BE2C (cell line): ENCODE measurements around the gene OR6K2.

Source experiments
- DNase-seq: peaks from one replicate; pipeline ENCODE4 v3.0.0-alpha.2; 2020
- H3K27me3 ChIP-seq: fragments of 250-450 bp; sonication (Bioruptor Pico); 2 replicates; pipeline ENCODE4 v1.5.1; 2020; ENCODE audit warnings: mild to moderate bottlenecking
- H3K36me3 ChIP-seq: fragments of 250-450 bp; sonication (Bioruptor Pico); 2 replicates; pipeline ENCODE4 v1.5.1; 2020; ENCODE audit warnings: mild to moderate bottlenecking
- H3K4me1 ChIP-seq: fragments of 250-450 bp; sonication (Bioruptor Pico); 2 replicates; pipeline ENCODE4 v1.5.1; 2020
- H3K4me3 ChIP-seq: 2 replicates; pipeline ENCODE4 v1.5.1; 2011; ENCODE audit warnings: low read depth, low read length
- H3K9me3 ChIP-seq: fragments of 250-450 bp; sonication (Bioruptor Pico); 2 replicates; pipeline ENCODE4 v1.5.1; 2020
- TF ChIP-seq, protein P1 (sequence below): IDR thresholded peaks from 2 replicates; pipeline ENCODE4 v1.5.1; 2012; ENCODE audit warnings: mild to moderate bottlenecking, low read depth, low read length

The OR6K2 gene

DNA sequence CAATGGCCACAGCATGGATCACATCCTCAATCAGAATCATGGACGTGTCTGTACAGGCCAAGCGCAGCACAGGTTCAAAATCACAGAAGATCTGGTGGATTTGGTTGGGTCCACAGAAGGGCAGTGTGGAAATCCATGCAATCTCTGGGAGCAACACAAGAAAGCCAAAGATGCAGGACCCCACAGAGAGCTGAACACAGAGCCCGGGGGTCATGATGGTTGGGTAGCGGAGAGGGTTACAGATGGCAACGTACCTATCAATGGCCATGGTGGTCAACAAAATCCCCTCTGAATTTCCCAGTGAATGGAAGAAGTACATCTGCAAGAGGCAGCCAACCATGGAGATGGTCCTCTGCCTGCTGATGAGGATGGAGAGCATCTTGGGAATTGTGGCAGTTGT is 24.0 kb upstream of the OR6K2 start:
- Histone ChIP-seq H3K4me1 (no peaks in the 10 kb centered on the region), H3K36me3 (no peaks in the 10 kb centered on the region), H3K27me3 (no peaks in the 10 kb centered on the region), H3K9me3 (no peaks in the 10 kb centered on the region), H3K4me3 (no peak overlapping the region)
- no peak for DNase-seq
- TF ChIP-seq, protein P1, sequence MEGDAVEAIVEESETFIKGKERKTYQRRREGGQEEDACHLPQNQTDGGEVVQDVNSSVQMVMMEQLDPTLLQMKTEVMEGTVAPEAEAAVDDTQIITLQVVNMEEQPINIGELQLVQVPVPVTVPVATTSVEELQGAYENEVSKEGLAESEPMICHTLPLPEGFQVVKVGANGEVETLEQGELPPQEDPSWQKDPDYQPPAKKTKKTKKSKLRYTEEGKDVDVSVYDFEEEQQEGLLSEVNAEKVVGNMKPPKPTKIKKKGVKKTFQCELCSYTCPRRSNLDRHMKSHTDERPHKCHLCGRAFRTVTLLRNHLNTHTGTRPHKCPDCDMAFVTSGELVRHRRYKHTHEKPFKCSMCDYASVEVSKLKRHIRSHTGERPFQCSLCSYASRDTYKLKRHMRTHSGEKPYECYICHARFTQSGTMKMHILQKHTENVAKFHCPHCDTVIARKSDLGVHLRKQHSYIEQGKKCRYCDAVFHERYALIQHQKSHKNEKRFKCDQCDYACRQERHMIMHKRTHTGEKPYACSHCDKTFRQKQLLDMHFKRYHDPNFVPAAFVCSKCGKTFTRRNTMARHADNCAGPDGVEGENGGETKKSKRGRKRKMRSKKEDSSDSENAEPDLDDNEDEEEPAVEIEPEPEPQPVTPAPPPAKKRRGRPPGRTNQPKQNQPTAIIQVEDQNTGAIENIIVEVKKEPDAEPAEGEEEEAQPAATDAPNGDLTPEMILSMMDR = no peak

DNA sequence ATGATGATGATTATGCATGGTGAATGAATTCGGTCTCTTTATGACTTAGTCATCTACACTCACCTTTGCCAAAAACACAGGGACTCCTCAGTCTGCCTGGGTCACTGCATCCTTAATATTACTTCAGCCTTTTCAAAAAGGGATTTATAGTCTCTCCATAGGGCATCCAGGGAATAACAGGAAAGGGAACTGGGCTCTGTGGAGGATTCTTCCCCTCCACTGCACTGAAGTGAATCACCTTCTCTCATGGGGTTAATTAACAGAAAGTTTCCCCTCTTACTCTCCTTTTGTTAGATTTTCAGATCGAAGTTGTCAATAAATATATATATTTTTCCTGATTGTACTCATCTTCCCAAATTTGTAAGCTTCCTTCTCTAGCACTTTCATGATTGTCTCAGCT is 20.2 kb upstream of the OR6K2 start, which contains the start of gene OR6K3:
Gene OR6K3, minus strand, starts transcription at position 101 of the 400 bp plus-strand sequence. CDS start 2,605 bp downstream, outside the sequence.
- TF ChIP-seq, protein P1 = no peak
- Histone ChIP-seq H3K4me3 (no peak within 1 kb of the TSS), H3K9me3 (no peaks in the 10 kb centered on the region), H3K36me3 (no peaks in the 10 kb centered on the region), H3K4me1 (no peaks in the 10 kb centered on the region), H3K27me3 (no peaks in the 10 kb centered on the region)
- DNase-seq = no peak

DNA sequence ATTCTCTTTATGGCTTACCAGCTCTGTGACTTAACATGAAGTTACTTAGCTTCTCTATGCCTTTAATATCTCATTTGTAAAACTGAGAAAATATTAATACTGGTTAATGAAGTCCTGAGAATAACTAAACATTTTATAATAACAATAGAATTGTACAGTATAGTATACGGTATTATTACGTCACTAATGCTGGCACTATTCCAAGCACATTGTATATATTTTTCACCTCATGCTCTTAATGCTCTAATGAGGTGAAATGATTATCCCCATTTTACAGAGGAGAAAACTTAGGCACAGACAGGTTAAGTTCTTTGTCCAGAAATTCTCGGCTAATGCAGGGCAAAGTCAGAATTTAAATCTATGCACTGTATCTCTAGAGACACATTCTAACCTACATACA is 19.2 kb upstream of the OR6K2 start:
- no peak overlapping the region for H3K4me3 ChIP-seq
- H3K27me3 ChIP-seq = no peaks in the 10 kb centered on the region
- DNase-seq = no peak
- no peaks in the 10 kb centered on the region; the same call in 1 of the 2 replicates for H3K9me3 ChIP-seq
- H3K36me3 ChIP-seq = no peaks in the 10 kb centered on the region
- TF ChIP-seq, protein P1 = no peak
- no peaks in the 10 kb centered on the region for H3K4me1 ChIP-seq

DNA sequence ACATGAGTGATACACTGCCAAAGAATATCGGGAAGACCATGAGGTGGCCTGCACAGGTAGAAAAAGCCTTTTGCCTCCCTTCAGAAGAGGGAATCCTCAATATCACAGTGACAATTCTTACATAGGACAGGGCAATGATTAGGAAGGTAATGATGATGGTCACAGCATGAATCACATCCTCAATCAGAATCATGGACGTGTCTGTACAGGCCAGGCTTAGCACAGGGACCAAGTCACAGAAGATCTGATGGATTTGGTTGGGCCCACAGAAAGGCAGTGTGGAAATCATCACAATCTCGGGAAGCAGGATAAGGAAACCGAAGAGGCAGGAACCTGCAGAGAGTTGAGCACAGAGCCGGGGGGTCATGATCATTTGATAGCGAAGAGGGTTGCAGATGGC is 16.9 kb upstream of the OR6K2 start:
- TF ChIP-seq, protein P1 = no peak
- H3K36me3 ChIP-seq = no peaks in the 10 kb centered on the region
- no peak overlapping the region for H3K4me3 ChIP-seq
- H3K27me3 ChIP-seq = no peaks in the 10 kb centered on the region
- H3K9me3 ChIP-seq = no peaks in the 10 kb centered on the region; the same call in 1 of the 2 replicates
- no peak for DNase-seq
- no peaks in the 10 kb centered on the region for H3K4me1 ChIP-seq

DNA sequence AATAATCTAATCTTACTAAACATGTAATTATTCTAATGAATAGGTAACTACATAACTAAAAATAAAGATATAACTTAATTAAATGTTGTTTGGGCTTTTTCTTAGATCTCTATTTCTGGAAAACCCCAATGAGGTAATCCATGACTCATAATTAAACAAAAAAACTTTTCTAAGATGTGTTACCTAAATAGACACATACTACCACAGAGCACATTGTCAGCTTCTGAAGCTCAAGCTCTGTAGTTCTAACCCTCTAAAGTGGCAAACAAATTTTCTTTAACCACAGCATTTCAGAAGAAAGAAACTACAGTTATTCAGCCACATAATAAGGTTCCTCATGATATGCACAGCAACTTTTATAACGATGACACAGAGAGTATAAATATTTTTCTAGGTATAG is 15.9 kb upstream of the OR6K2 start:
- no peak for DNase-seq
- TF ChIP-seq, protein P1 = no peak

DNA sequence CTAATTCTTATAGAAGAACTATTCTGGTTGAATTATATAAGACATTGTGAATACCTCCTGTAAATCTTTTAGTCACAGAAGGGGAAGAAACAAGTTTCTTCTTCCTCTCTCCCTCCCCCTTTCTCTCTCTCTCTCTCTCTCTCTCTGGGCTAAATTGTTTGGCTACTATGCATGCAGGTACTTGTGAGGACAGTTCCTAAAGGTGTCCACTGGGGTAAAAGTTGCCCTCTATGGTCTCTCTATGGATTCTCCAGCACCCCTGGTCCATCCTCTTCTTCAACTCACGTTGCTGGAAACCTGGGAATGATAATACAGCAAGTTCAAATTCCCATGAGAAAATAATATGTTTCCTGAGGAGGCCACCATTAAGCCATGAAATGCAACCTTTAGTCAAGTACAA is 14.3 kb upstream of the OR6K2 start:
- TF ChIP-seq, protein P1 = no peak
- no peak for DNase-seq
- Histone ChIP-seq H3K9me3 (no peaks in the 10 kb centered on the region; the same call in 1 of the 2 replicates), H3K36me3 (no peaks in the 10 kb centered on the region), H3K4me1 (no peaks in the 10 kb centered on the region), H3K4me3 (no peak overlapping the region), H3K27me3 (no peaks in the 10 kb centered on the region)

More for the DNA sequence above, 15.9 kb upstream of the OR6K2 start:
- no peak overlapping the region for H3K4me3 ChIP-seq
- no peaks in the 10 kb centered on the region for H3K36me3 ChIP-seq
- no peaks in the 10 kb centered on the region for H3K27me3 ChIP-seq
- H3K4me1 ChIP-seq = no peaks in the 10 kb centered on the region
- no peaks in the 10 kb centered on the region; the same call in 1 of the 2 replicates for H3K9me3 ChIP-seq
